Testis (tissue), 2 donors: ENCODE results near the gene JOSD2.

Experiments used
- POLR2A ChIP-seq: fragments of 450-650 bp; IDR thresholded peaks from one replicate; pipeline ENCODE4 v1.6.1; 2017; ENCODE audit warnings: antibody characterized with exemption, mild to moderate bottlenecking, moderate library complexity
- TF ChIP-seq, protein P1 (sequence below), 3 experiments: fragments of 450-650 bp in 2 of 3; fragments of 200-600 bp in 1 of 3; sonication (generic) in 1 of 3; IDR thresholded peaks; one replicate each; pipeline ENCODE4 v1.5.1; 2016 to 2019; ENCODE audit warnings: antibody characterized with exemption in 3 of 3, mild to moderate bottlenecking in 2 of 3, moderate library complexity in 1 of 3

DNA sequence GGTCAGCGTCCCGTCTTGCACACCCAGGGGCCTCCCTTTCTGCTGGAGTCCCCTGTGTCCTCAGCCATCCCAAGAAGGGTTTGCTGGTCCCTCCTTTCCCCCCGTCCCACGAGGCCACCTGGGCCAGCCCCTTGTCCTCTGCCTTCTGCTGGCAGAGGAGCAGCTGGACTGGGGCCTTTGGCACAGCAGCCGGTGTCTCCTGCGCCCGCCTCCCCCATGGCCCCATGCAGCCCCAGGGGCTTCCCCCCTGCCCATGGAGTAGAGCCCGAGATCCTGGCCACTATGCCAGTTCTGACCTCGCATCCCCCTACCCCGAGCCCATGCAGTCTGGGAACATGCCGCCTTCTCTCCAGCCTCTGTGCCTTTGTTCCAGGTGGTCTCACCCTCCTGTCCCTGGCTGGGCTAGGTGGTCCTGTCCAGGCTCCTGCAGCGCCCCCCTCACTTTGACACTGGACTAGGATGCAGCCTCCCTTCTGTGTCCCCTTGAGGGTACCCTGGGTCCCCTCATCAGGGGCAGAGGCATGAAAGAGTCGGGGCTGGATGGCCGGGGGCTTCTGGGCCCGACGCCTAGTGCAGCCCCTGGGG is 28.6 kb downstream of the JOSD2 start:
- TF ChIP-seq, protein P1, sequence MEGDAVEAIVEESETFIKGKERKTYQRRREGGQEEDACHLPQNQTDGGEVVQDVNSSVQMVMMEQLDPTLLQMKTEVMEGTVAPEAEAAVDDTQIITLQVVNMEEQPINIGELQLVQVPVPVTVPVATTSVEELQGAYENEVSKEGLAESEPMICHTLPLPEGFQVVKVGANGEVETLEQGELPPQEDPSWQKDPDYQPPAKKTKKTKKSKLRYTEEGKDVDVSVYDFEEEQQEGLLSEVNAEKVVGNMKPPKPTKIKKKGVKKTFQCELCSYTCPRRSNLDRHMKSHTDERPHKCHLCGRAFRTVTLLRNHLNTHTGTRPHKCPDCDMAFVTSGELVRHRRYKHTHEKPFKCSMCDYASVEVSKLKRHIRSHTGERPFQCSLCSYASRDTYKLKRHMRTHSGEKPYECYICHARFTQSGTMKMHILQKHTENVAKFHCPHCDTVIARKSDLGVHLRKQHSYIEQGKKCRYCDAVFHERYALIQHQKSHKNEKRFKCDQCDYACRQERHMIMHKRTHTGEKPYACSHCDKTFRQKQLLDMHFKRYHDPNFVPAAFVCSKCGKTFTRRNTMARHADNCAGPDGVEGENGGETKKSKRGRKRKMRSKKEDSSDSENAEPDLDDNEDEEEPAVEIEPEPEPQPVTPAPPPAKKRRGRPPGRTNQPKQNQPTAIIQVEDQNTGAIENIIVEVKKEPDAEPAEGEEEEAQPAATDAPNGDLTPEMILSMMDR (IDR thresholded peaks at IDR 0.05), result no peak
- no peak for TF ChIP-seq POLR2A
